Activated T-helper 17 cell treated with anti-CD3 and anti-CD28 coated beads, Interleukin-2, amount 50 U/mL, for 72 hours (primary cell): ENCODE measurements around the gene SHISA5. TPM values are rescaled to one million over a fixed set of nuclear protein-coding genes. Genes with fewer than 3 reads are reported as not detected.
"Not testable (repeated sequence)": the region's sequence is repeated elsewhere in the genome, so short reads cannot be mapped to it uniquely, and the experiment has no call there.

Experiments used
- ATAC-seq: fragments of 150-1000 bp; cut with Tn5 transposase; replicated peaks from 2 replicates; pipeline ENCODE4 v1.10.0; 2021; ENCODE audit warnings: mild to moderate bottlenecking, moderate library complexity
- H3K27ac Mint-ChIP-seq: one replicate; pipeline ENCODE4 v1.8.0; 2022; ENCODE audit warnings: mixed read lengths
- H3K27me3 Mint-ChIP-seq: one replicate; pipeline ENCODE4 v1.8.0; 2022; ENCODE audit warnings: mixed read lengths
- H3K36me3 Mint-ChIP-seq: one replicate; pipeline ENCODE4 v1.8.0; 2022; ENCODE audit warnings: low read depth, mild to moderate bottlenecking, mixed read lengths
- H3K4me1 Mint-ChIP-seq: one replicate; pipeline ENCODE4 v1.8.0; 2022; ENCODE audit warnings: mixed read lengths
- H3K4me3 Mint-ChIP-seq: one replicate; pipeline ENCODE4 v1.8.0; 2022; ENCODE audit warnings: mild to moderate bottlenecking, mixed read lengths
- H3K9me3 Mint-ChIP-seq: one replicate; pipeline ENCODE4 v1.8.0; 2022; ENCODE audit warnings: mixed read lengths
- total RNA-seq, 2 donors: library from RNA; stranded (reverse); gene quantifications; one replicate each; pipeline ENCODE4 v1.2.3, GENCODE V29; 2022

SHISA5 gene
- total RNA-seq, 2 donors from 2014 or later, result 112 to 113 TPM

GRCh38 chr3:48532977-48533337, 29.0 kb upstream of the SHISA5 start:
- H3K4me1 Mint-ChIP-seq, result peaks cover 4% of the 10 kb centered on the region
- H3K27ac Mint-ChIP-seq, result no peak overlapping the region
- no peaks in the 10 kb centered on the region for H3K9me3 Mint-ChIP-seq
- H3K27me3 Mint-ChIP-seq, result no peaks in the 10 kb centered on the region
- ATAC-seq, result no peak
- peaks cover 97% of the 10 kb centered on the region for H3K36me3 Mint-ChIP-seq
- H3K4me3 Mint-ChIP-seq, result no peak overlapping the region

GRCh38 chr3:48532271-48532976, 28.4 kb upstream of the SHISA5 start:
- Mint-ChIP-seq H3K27me3 (no peaks in the 10 kb centered on the region), H3K36me3 (peaks cover 97% of the 10 kb centered on the region), H3K4me1 (peaks cover 4% of the 10 kb centered on the region), H3K27ac (no peak overlapping the region), H3K4me3 (no peak overlapping the region), H3K9me3 (no peaks in the 10 kb centered on the region)
- ATAC-seq, result no peak

- not testable (repeated sequence) for ATAC-seq, H3K27ac Mint-ChIP-seq, H3K27me3 Mint-ChIP-seq, H3K4me1 Mint-ChIP-seq, H3K4me3 Mint-ChIP-seq, H3K9me3 Mint-ChIP-seq
- peaks cover 97% of the 10 kb centered on the region for H3K36me3 Mint-ChIP-seq
Observed at GRCh38 chr3:48530701-48531100, 26.7 kb upstream of the SHISA5 start.

- no peak overlapping the region for H3K27ac Mint-ChIP-seq
- H3K36me3 Mint-ChIP-seq, result peaks cover 95% of the 10 kb centered on the region
- H3K4me3 Mint-ChIP-seq, result no peak overlapping the region
- no peaks in the 10 kb centered on the region for H3K9me3 Mint-ChIP-seq
- H3K4me1 Mint-ChIP-seq, result peaks cover 5% of the 10 kb centered on the region
- ATAC-seq, result no peak
- no peaks in the 10 kb centered on the region for H3K27me3 Mint-ChIP-seq
Observed at GRCh38 chr3:48528754-48529153, 24.8 kb upstream of the SHISA5 start.

- Mint-ChIP-seq H3K4me3 (no peak overlapping the region), H3K36me3 (peaks cover 95% of the 10 kb centered on the region), H3K9me3 (no peaks in the 10 kb centered on the region), H3K4me1 (peaks cover 5% of the 10 kb centered on the region), H3K27ac (peak overlapping the region; percentile 11), H3K27me3 (no peaks in the 10 kb centered on the region)
- no peak for ATAC-seq
Observed at GRCh38 chr3:48528048-48528447, 24.1 kb upstream of the SHISA5 start.

GRCh38 chr3:48524970-48525369, 21.0 kb upstream of the SHISA5 start:
- Mint-ChIP-seq H3K9me3 (no peaks in the 10 kb centered on the region), H3K4me3 (no peak overlapping the region), H3K4me1 (peaks cover 7% of the 10 kb centered on the region), H3K27me3 (no peaks in the 10 kb centered on the region), H3K27ac (peak overlapping the region; percentile 23), H3K36me3 (peaks cover 94% of the 10 kb centered on the region)
- no peak for ATAC-seq

GRCh38 chr3:48521635-48522034, 17.7 kb upstream of the SHISA5 start:
- no peaks in the 10 kb centered on the region for H3K9me3 Mint-ChIP-seq
- peaks cover 77% of the 10 kb centered on the region for H3K36me3 Mint-ChIP-seq
- peaks cover 22% of the 10 kb centered on the region for H3K4me1 Mint-ChIP-seq
- no peak overlapping the region for H3K4me3 Mint-ChIP-seq
- ATAC-seq, result no peak
- H3K27ac Mint-ChIP-seq, result no peak overlapping the region
- no peaks in the 10 kb centered on the region for H3K27me3 Mint-ChIP-seq

GRCh38 chr3:48519277-48519643, 15.3 kb upstream of the SHISA5 start:
- Mint-ChIP-seq H3K36me3 (peaks cover 61% of the 10 kb centered on the region), H3K27ac (no peak overlapping the region), H3K9me3 (no peaks in the 10 kb centered on the region), H3K4me1 (peaks cover 26% of the 10 kb centered on the region), H3K27me3 (no peaks in the 10 kb centered on the region), H3K4me3 (no peak overlapping the region)
- peak; percentile 4 for ATAC-seq

GRCh38 chr3:48518638-48519276, 14.8 kb upstream of the SHISA5 start:
- ATAC-seq, result peak; percentile 7
- Mint-ChIP-seq H3K4me1 (peaks cover 26% of the 10 kb centered on the region), H3K27me3 (no peaks in the 10 kb centered on the region), H3K9me3 (no peaks in the 10 kb centered on the region), H3K27ac (peak overlapping the region; percentile 37), H3K4me3 (no peak overlapping the region), H3K36me3 (peaks cover 61% of the 10 kb centered on the region)

GRCh38 chr3:48518069-48518468, 14.1 kb upstream of the SHISA5 start:
- peak overlapping the region; percentile 65 for H3K27ac Mint-ChIP-seq
- ATAC-seq, result no peak
- H3K4me1 Mint-ChIP-seq, result peaks cover 26% of the 10 kb centered on the region
- peaks cover 55% of the 10 kb centered on the region for H3K36me3 Mint-ChIP-seq
- no peaks in the 10 kb centered on the region for H3K9me3 Mint-ChIP-seq
- no peaks in the 10 kb centered on the region for H3K27me3 Mint-ChIP-seq
- H3K4me3 Mint-ChIP-seq, result no peak overlapping the region

- peak overlapping the region; percentile 65 for H3K27ac Mint-ChIP-seq
Observed at GRCh38 chr3:48516571-48516970, 12.6 kb upstream of the SHISA5 start.

GRCh38 chr3:48514431-48515227, 10.7 kb upstream of the SHISA5 start:
- H3K27me3 Mint-ChIP-seq, result no peaks in the 10 kb centered on the region
- H3K4me1 Mint-ChIP-seq, result peaks cover 28% of the 10 kb centered on the region
- H3K36me3 Mint-ChIP-seq, result peaks cover 30% of the 10 kb centered on the region
- H3K9me3 Mint-ChIP-seq, result no peaks in the 10 kb centered on the region
- peak; percentile 45 for ATAC-seq
- H3K4me3 Mint-ChIP-seq, result peak overlapping the region; percentile 30
- no peak overlapping the region for H3K27ac Mint-ChIP-seq

More at GRCh38 chr3:48516571-48516970, 12.6 kb upstream of the SHISA5 start:
- ATAC-seq, result peak; percentile 13
- Mint-ChIP-seq H3K9me3 (no peaks in the 10 kb centered on the region), H3K4me1 (peaks cover 26% of the 10 kb centered on the region), H3K36me3 (peaks cover 47% of the 10 kb centered on the region), H3K4me3 (peak overlapping the region; percentile 31), H3K27me3 (no peaks in the 10 kb centered on the region)

GRCh38 chr3:48511551-48511950, 7.6 kb upstream of the SHISA5 start:
- H3K4me1 Mint-ChIP-seq, result peaks cover 23% of the 10 kb centered on the region
- no peak overlapping the region for H3K4me3 Mint-ChIP-seq
- H3K27ac Mint-ChIP-seq, result peak overlapping the region; percentile 15
- ATAC-seq, result no peak
- H3K9me3 Mint-ChIP-seq, result no peaks in the 10 kb centered on the region
- H3K27me3 Mint-ChIP-seq, result no peaks in the 10 kb centered on the region
- peaks cover 18% of the 10 kb centered on the region for H3K36me3 Mint-ChIP-seq

GRCh38 chr3:48507256-48508061, 3.5 kb upstream of the SHISA5 start:
- peak; percentile 76 for ATAC-seq
- peak overlapping the region; percentile 66 for H3K4me3 Mint-ChIP-seq
- peaks cover 23% of the 10 kb centered on the region for H3K4me1 Mint-ChIP-seq
- peak overlapping the region; percentile 48 for H3K27ac Mint-ChIP-seq
- H3K36me3 Mint-ChIP-seq, result peaks cover 6% of the 10 kb centered on the region
- H3K27me3 Mint-ChIP-seq, result no peaks in the 10 kb centered on the region
- no peaks in the 10 kb centered on the region for H3K9me3 Mint-ChIP-seq
